Measurements from ENCODE around the gene ANKRD45. TPM values are rescaled to one million over a fixed set of nuclear protein-coding genes. Genes with fewer than 3 reads are reported as not detected.
"Not testable (repeated sequence)": the region's sequence is repeated elsewhere in the genome, so short reads cannot be mapped to it uniquely, and the experiment has no call there.

ANKRD45 gene
- polyA plus RNA-seq (2013, experiment 1 of 2; ENCODE audit: insufficient read length), result 0.39 TPM
- 0.32 TPM for polyA plus RNA-seq (2013, experiment 2 of 2; ENCODE audit: insufficient read length)

GRCh38 chr1:173669491-173669941 lies at the start of gene ANKRD45:
ANKRD45 (minus strand) TSS chr1:173669851; CDS start chr1:173659418, 10,433 bp downstream.
- peak; percentile 53 for DNase-seq

- no peak for DNase-seq
Measured at GRCh38 chr1:173717238-173717637, 47.6 kb upstream of the ANKRD45 start.

- DNase-seq, result no peak
Measured at GRCh38 chr1:173715538-173715844, 45.8 kb upstream of the ANKRD45 start.

- peak; percentile 92 for DNase-seq
Measured at GRCh38 chr1:173714759-173715537, 45.3 kb upstream of the ANKRD45 start, which contains the start of gene KLHL20. KLHL20 (plus strand) TSS chr1:173714981; CDS start chr1:173716044, 1,063 bp downstream.

GRCh38 chr1:173714441-173714758 lies 44.7 kb upstream of the ANKRD45 start:
- no peak for DNase-seq

- DNase-seq, result no peak
Measured at GRCh38 chr1:173708787-173709186, 39.1 kb upstream of the ANKRD45 start.

- DNase-seq, result no peak
Measured at GRCh38 chr1:173705117-173705516, 35.5 kb upstream of the ANKRD45 start.

- no peak for DNase-seq
Measured at GRCh38 chr1:173702736-173703135, 33.1 kb upstream of the ANKRD45 start.

- not testable (repeated sequence) for DNase-seq
Measured at GRCh38 chr1:173701299-173701698, 31.6 kb upstream of the ANKRD45 start.

GRCh38 chr1:173693238-173693637 lies 23.6 kb upstream of the ANKRD45 start:
- DNase-seq, result no peak

- DNase-seq, result no peak
Measured at GRCh38 chr1:173688300-173688699, 18.6 kb upstream of the ANKRD45 start.

- not testable (repeated sequence) for DNase-seq
Measured at GRCh38 chr1:173685121-173685520, 15.5 kb upstream of the ANKRD45 start.

- DNase-seq, result not testable (repeated sequence)
Measured at GRCh38 chr1:173683838-173684237, 14.2 kb upstream of the ANKRD45 start.

- DNase-seq, result no peak
Measured at GRCh38 chr1:173682184-173682583, 12.5 kb upstream of the ANKRD45 start.

- not testable (repeated sequence) for DNase-seq
Measured at GRCh38 chr1:173680152-173680551, 10.5 kb upstream of the ANKRD45 start.

GRCh38 chr1:173674496-173674895 lies 4.8 kb upstream of the ANKRD45 start:
- DNase-seq, result not testable (repeated sequence)

GRCh38 chr1:173666646-173667045 lies 3.0 kb downstream of the ANKRD45 start:
- peak; percentile 8 for DNase-seq

GRCh38 chr1:173663159-173663558 lies 6.5 kb downstream of the ANKRD45 start:
- no peak for DNase-seq

GRCh38 chr1:173661763-173662162 lies 7.9 kb downstream of the ANKRD45 start:
- no peak for DNase-seq

- DNase-seq, result no peak
Measured at GRCh38 chr1:173661271-173661670, 8.4 kb downstream of the ANKRD45 start.

- DNase-seq, result no peak
Measured at GRCh38 chr1:173660306-173660705, 9.3 kb downstream of the ANKRD45 start.

- DNase-seq, result no peak
Measured at GRCh38 chr1:173648880-173649605, 20.6 kb downstream of the ANKRD45 start.

GRCh38 chr1:173646656-173647055 lies 23.0 kb downstream of the ANKRD45 start:
- DNase-seq, result no peak
